Fibroblast of pulmonary artery (primary cell): ENCODE data around the gene LRMDA.

Experiments
- DNase-seq: peaks from one replicate; pipeline ENCODE4 v3.0.0-alpha.2; 2010; ENCODE audit warnings: low read depth
- H3K4me3 ChIP-seq: replicated peaks from 2 replicates; pipeline ENCODE4 v1.5.1; 2011; ENCODE audit warnings: low read depth, mild to moderate bottlenecking, control low read depth, low read length, moderate library complexity
- TF ChIP-seq, protein P1 (sequence below): IDR thresholded peaks from 2 replicates; pipeline ENCODE4 v1.5.1; 2011; ENCODE audit warnings: mild to moderate bottlenecking, control low read depth, low read length, inconsistent platforms; ENCODE audit errors: missing control alignments

Gene LRMDA

GRCh38 chr10:75607576-75607975, 176.2 kb downstream of the LRMDA start:
- no peak overlapping the region for H3K4me3 ChIP-seq
- no peak for DNase-seq
- TF ChIP-seq, protein P1, sequence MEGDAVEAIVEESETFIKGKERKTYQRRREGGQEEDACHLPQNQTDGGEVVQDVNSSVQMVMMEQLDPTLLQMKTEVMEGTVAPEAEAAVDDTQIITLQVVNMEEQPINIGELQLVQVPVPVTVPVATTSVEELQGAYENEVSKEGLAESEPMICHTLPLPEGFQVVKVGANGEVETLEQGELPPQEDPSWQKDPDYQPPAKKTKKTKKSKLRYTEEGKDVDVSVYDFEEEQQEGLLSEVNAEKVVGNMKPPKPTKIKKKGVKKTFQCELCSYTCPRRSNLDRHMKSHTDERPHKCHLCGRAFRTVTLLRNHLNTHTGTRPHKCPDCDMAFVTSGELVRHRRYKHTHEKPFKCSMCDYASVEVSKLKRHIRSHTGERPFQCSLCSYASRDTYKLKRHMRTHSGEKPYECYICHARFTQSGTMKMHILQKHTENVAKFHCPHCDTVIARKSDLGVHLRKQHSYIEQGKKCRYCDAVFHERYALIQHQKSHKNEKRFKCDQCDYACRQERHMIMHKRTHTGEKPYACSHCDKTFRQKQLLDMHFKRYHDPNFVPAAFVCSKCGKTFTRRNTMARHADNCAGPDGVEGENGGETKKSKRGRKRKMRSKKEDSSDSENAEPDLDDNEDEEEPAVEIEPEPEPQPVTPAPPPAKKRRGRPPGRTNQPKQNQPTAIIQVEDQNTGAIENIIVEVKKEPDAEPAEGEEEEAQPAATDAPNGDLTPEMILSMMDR: no peak

DNA sequence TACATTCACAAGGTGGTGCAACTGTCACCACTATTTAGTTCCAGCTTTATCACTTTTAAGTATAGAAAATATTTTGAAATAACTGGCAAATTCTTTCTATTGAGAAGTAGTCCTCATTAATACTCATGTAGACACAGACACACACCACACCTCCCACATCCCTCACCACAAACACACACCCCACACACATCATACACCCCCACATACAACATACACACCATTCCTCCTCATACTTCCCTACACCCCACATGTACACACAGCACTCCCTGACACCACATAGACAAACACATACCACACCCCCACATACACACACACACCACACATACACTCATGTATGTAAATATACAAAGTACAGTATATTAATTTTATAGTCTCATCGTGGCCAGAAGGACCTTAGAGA, 178.8 kb downstream of the LRMDA start:
- TF ChIP-seq, protein P1: no peak
- DNase-seq: no peak
- H3K4me3 ChIP-seq: no peak overlapping the region

DNA sequence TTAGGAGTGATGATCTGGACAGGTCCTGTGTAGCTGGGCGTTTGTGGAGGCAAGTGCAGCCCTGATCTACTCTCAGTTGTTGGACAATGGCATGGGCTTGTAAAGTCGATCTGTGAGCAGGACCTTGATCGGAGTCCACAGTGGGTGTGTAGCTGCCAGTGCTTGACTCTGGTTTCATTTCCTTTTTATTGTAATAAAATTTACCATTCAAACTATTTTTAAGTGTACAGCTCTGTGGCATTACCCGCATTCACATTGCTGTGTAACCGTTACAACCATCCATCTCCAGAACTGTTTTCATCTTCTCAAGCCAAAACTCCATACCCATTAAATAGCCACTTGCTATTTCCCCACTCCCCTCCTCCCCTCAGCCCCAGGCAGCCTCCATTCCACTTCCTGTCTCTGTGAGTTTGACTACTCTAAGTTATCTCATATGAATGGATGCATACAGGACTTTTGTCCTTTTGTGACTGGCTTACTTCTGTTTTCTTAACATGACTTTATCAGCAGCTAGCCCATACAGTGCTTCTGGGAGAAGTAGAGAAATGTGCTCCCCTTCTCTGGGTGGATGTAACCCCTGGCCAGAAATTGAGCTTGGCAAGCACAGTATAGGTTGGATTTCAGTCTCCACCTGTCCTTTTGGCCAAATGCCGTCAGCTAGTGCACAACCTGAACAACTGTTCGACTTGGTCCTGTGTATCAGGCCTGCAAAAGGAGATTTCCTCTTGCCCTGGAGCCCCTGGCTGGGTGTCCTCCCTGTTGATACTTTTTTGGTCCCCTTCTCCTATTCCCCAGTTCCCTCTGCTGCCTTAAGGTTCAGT, 180.0 kb downstream of the LRMDA start:
- no peak for DNase-seq
- TF ChIP-seq, protein P1: no peak
- H3K4me3 ChIP-seq: no peak overlapping the region

GRCh38 chr10:75611993-75612372, 180.6 kb downstream of the LRMDA start:
- no peak overlapping the region for H3K4me3 ChIP-seq
- DNase-seq: no peak
- TF ChIP-seq, protein P1: no peak

GRCh38 chr10:75612904-75613684, 181.7 kb downstream of the LRMDA start:
- DNase-seq: peak; percentile 65
- TF ChIP-seq, protein P1: no peak
- no peak overlapping the region for H3K4me3 ChIP-seq

DNA sequence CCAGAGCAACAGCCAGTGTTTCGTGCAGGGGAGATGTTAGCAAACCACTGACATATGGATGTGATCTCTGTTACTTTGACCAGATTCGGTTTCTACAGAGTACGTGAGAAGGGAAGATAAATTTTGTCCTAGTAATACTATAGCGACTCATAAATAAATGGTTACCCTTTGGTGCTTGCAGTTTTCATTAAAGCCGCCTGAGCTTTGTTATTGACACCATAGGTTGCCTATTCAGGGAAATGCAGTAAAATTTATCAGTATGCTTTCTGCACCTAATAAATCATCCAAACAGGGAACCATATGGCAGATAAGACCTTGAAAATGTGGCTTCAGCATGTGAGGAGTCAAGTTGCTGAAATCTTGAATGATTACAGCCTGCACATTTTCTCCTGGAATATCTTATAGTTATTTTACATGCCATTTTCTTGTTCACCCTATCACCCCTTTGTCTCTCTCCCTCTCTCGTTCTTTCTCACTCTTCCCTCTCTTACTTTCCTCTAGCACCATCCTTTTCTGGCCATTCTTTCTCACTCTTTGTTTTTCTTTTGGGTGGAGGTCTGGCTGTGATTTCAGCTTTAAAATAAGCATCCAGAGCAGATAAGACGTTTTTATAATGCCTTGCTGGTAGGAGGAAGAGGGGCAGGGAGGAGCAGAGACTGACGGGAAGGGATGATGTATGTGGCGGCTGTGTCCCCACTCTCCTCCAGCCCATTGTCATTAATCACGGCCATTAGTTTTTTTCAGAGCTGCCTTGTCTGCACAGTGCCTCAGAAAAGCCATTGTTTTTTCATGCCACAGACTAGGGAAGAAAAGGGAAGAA, 182.5 kb downstream of the LRMDA start:
- peak; percentile 13 for DNase-seq
- no peak overlapping the region for H3K4me3 ChIP-seq
- TF ChIP-seq, protein P1: no peak
